ENCODE measurements around the gene CDH4. TPM values are rescaled to one million over a fixed set of nuclear protein-coding genes. Genes with fewer than 3 reads are reported as not detected.

Gene CDH4
- total RNA-seq, 1 donor from 2014 or later, result 3.2 TPM

DNA sequence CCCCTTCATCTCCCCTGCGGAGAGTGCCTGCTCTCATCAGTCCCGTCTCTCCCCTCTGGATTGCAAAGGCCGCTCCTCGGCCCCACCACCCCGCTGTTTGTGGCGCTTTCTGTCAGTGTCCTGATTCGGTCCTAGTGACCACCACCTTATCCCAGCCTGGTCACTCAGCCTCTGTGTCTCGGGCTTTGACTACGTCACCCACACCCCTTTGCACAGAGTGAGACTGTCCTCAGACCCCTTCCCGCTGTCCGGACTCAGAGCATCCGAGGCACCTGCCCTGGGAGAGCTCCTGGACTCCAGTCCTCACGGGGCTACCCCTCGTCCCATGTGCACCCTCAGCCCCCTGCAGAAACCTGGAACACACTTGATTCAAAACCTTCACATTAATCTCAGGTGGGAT lies 433.4 kb downstream of the CDH4 start:
- no peak overlapping the region for H3K9ac ChIP-seq (ENCODE audit: low read length)
- no peaks in the 10 kb centered on the region for H3K36me3 ChIP-seq (ENCODE audit: insufficient read depth, low read length)
- FAIRE-seq (no peak), DNase-seq (ENCODE audit: low read depth) (no peak)
- H3K27ac ChIP-seq (ENCODE audit: low read depth, low read length), result no peak overlapping the region
- H3K27ac Mint-ChIP-seq (ENCODE audit: unreplicated experiment), result no peak overlapping the region
- no peaks in the 10 kb centered on the region for H3K79me2 ChIP-seq (ENCODE audit: insufficient read depth, low read length)
- peaks cover 8% of the 10 kb centered on the region for H4K20me1 ChIP-seq (ENCODE audit: insufficient read depth, low read length)
- no peaks in the 10 kb centered on the region for H3K36me3 Mint-ChIP-seq (ENCODE audit: low read depth, unreplicated experiment)
- H3K4me3 Mint-ChIP-seq (ENCODE audit: unreplicated experiment), result no peak overlapping the region
- H3K27me3 Mint-ChIP-seq (ENCODE audit: low read depth, unreplicated experiment), result peaks cover 76% of the 10 kb centered on the region
- H3K27me3 ChIP-seq (ENCODE audit: insufficient read depth, low read length), result no peaks in the 10 kb centered on the region
- no peak for TF ChIP-seq EZH2 (IDR thresholded peaks at IDR 0.05; ENCODE audit: insufficient read depth, low read length)
- TF ChIP-seq, protein P1, sequence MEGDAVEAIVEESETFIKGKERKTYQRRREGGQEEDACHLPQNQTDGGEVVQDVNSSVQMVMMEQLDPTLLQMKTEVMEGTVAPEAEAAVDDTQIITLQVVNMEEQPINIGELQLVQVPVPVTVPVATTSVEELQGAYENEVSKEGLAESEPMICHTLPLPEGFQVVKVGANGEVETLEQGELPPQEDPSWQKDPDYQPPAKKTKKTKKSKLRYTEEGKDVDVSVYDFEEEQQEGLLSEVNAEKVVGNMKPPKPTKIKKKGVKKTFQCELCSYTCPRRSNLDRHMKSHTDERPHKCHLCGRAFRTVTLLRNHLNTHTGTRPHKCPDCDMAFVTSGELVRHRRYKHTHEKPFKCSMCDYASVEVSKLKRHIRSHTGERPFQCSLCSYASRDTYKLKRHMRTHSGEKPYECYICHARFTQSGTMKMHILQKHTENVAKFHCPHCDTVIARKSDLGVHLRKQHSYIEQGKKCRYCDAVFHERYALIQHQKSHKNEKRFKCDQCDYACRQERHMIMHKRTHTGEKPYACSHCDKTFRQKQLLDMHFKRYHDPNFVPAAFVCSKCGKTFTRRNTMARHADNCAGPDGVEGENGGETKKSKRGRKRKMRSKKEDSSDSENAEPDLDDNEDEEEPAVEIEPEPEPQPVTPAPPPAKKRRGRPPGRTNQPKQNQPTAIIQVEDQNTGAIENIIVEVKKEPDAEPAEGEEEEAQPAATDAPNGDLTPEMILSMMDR (IDR thresholded peaks at IDR 0.05; ENCODE audit: insufficient read depth, low read depth, low read length), result no peak
- H3K9me3 ChIP-seq (ENCODE audit: insufficient read depth, low read depth, low read length), result peaks cover 2% of the 10 kb centered on the region
- no peak overlapping the region for H2AFZ ChIP-seq (ENCODE audit: low read depth, low read length)
- H3K9me3 Mint-ChIP-seq (ENCODE audit: unreplicated experiment), result peaks cover 2% of the 10 kb centered on the region
- no peaks in the 10 kb centered on the region for H3K4me1 ChIP-seq (ENCODE audit: insufficient read depth, low read length)
- H3K4me2 ChIP-seq (ENCODE audit: low read length), result no peak overlapping the region
- H3K4me3 ChIP-seq (ENCODE audit: insufficient read depth, low read depth, low read length), result no peak overlapping the region
- peaks cover 10% of the 10 kb centered on the region for H3K4me1 Mint-ChIP-seq (ENCODE audit: low read depth, unreplicated experiment)

DNA sequence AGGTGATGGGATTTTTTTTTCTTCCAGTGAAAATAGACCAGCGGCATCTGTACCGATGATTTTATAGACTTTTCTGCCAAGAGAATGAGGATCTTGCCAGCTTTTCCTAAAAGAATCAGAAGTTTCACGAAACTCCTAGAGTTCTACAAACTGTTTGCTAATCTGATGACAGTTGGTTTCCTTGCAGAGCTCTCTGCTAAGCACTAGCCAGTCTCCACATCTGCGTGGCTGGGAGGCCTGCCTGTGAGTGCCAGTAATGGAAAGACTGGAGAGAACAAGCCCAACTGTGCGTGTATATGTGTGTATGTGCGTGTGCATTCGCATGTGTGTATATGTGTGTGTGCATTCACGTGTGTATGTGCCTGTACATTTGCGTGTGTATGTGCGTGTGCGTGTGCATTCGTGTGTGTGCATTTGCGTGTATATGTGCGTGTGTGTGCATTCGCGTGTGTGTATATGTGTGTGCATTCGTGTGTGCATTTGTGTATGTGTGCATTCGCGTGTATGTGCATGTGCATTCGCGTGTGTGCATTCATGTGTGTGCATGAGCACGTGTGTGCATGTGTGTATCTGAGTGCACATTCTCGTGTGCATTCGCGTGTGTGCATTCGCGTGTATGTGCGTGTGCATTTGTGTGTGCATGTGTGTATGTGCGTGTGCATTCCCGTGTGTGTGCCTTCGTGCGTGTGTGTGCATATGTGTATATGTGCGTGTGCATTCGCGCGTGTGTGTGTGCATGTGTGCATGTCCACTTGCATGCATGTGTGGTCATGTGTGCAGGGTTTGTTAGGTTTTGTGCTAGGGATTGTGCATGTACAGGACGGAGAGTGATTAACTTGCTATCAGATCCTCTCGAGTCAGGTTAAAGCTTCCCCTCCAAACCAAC lies 434.2 kb downstream of the CDH4 start:
- no peak overlapping the region for H3K27ac Mint-ChIP-seq (ENCODE audit: unreplicated experiment)
- no peak overlapping the region for H3K9ac ChIP-seq (ENCODE audit: low read length)
- no peak overlapping the region for H2AFZ ChIP-seq (ENCODE audit: low read depth, low read length)
- no peaks in the 10 kb centered on the region for H3K79me2 ChIP-seq (ENCODE audit: insufficient read depth, low read length)
- H3K4me1 Mint-ChIP-seq (ENCODE audit: low read depth, unreplicated experiment), result peaks cover 10% of the 10 kb centered on the region
- no peak for DNase-seq (ENCODE audit: low read depth)
- TF ChIP-seq EZH2 (IDR thresholded peaks at IDR 0.05; ENCODE audit: insufficient read depth, low read length), result no peak
- TF ChIP-seq, protein P1 (IDR thresholded peaks at IDR 0.05; ENCODE audit: insufficient read depth, low read depth, low read length), result no peak
- peaks cover 2% of the 10 kb centered on the region for H3K9me3 Mint-ChIP-seq (ENCODE audit: unreplicated experiment)
- no peak overlapping the region for H3K4me2 ChIP-seq (ENCODE audit: low read length)
- H3K27me3 Mint-ChIP-seq (ENCODE audit: low read depth, unreplicated experiment), result peaks cover 77% of the 10 kb centered on the region
- H4K20me1 ChIP-seq (ENCODE audit: insufficient read depth, low read length), result peaks cover 8% of the 10 kb centered on the region
- no peaks in the 10 kb centered on the region for H3K27me3 ChIP-seq (ENCODE audit: insufficient read depth, low read length)
- no peaks in the 10 kb centered on the region for H3K36me3 ChIP-seq (ENCODE audit: insufficient read depth, low read length)
- H3K4me1 ChIP-seq (ENCODE audit: insufficient read depth, low read length), result no peaks in the 10 kb centered on the region
- no peak overlapping the region for H3K27ac ChIP-seq (ENCODE audit: low read depth, low read length)
- no peak overlapping the region for H3K4me3 ChIP-seq (ENCODE audit: insufficient read depth, low read depth, low read length)
- FAIRE-seq, result no peak
- no peaks in the 10 kb centered on the region for H3K36me3 Mint-ChIP-seq (ENCODE audit: low read depth, unreplicated experiment)
- H3K9me3 ChIP-seq (ENCODE audit: insufficient read depth, low read depth, low read length), result peaks cover 2% of the 10 kb centered on the region
- no peak overlapping the region for H3K4me3 Mint-ChIP-seq (ENCODE audit: unreplicated experiment)

DNA sequence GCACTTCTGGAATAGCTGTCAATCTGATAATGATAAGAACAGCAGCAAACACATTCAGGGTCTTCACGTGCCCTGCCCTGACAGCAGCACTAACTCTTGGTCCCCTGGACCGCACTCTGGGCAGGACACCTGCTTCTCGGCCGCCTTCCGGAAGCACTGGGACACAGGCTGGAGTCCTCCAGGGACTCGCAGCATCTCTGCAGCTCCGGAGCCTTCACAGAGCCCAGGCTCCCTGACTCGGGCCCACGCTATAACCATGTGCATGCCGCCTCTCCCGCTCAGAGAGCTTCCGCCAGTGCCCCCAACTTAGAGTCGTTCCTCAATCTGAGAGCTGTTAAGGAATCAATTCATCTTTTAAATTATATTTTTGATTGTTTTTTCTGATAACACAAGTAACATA lies 436.4 kb downstream of the CDH4 start:
- H3K4me3 ChIP-seq (ENCODE audit: insufficient read depth, low read depth, low read length), result no peak overlapping the region
- H3K27me3 Mint-ChIP-seq (ENCODE audit: low read depth, unreplicated experiment), result peaks cover 64% of the 10 kb centered on the region
- DNase-seq (ENCODE audit: low read depth) (no peak), FAIRE-seq (no peak)
- peaks cover 2% of the 10 kb centered on the region for H3K9me3 Mint-ChIP-seq (ENCODE audit: unreplicated experiment)
- H3K4me1 ChIP-seq (ENCODE audit: insufficient read depth, low read length), result no peaks in the 10 kb centered on the region
- TF ChIP-seq, protein P1 (IDR thresholded peaks at IDR 0.05; ENCODE audit: insufficient read depth, low read depth, low read length), result no peak
- TF ChIP-seq EZH2 (IDR thresholded peaks at IDR 0.05; ENCODE audit: insufficient read depth, low read length), result no peak
- no peaks in the 10 kb centered on the region for H3K79me2 ChIP-seq (ENCODE audit: insufficient read depth, low read length)
- no peak overlapping the region for H2AFZ ChIP-seq (ENCODE audit: low read depth, low read length)
- H3K4me1 Mint-ChIP-seq (ENCODE audit: low read depth, unreplicated experiment), result peaks cover 10% of the 10 kb centered on the region
- H4K20me1 ChIP-seq (ENCODE audit: insufficient read depth, low read length), result no peaks in the 10 kb centered on the region
- H3K9ac ChIP-seq (ENCODE audit: low read length), result no peak overlapping the region
- H3K9me3 ChIP-seq (ENCODE audit: insufficient read depth, low read depth, low read length), result peaks cover 2% of the 10 kb centered on the region
- H3K27ac ChIP-seq (ENCODE audit: low read depth, low read length), result no peak overlapping the region
- H3K36me3 ChIP-seq (ENCODE audit: insufficient read depth, low read length), result no peaks in the 10 kb centered on the region
- H3K4me3 Mint-ChIP-seq (ENCODE audit: unreplicated experiment), result no peak overlapping the region
- H3K27ac Mint-ChIP-seq (ENCODE audit: unreplicated experiment), result no peak overlapping the region
- H3K4me2 ChIP-seq (ENCODE audit: low read length), result no peak overlapping the region
- no peaks in the 10 kb centered on the region for H3K27me3 ChIP-seq (ENCODE audit: insufficient read depth, low read length)
- no peaks in the 10 kb centered on the region for H3K36me3 Mint-ChIP-seq (ENCODE audit: low read depth, unreplicated experiment)

All from astrocyte (in vitro differentiated cells and primary cell).